H1 (cell line): ENCODE results near the gene C3orf20. TPM values are rescaled to one million over a fixed set of nuclear protein-coding genes. Genes with fewer than 3 reads are reported as not detected.

Experiments used
- CTCF ChIA-PET: fragments of 300-600 bp; sonication (Branson Sonifier 250); formaldehyde crosslinking; loops from one replicate; lab custom pipeline; 2021; ENCODE audit not compliant: partially characterized antibody; lab: Charles Lee
- POLR2A ChIA-PET: fragments of 300-600 bp; sonication (Branson Sonifier 250); formaldehyde crosslinking; loops from one replicate; lab custom pipeline; 2021; ENCODE audit warnings: inconsistent platforms; ENCODE audit not compliant: partially characterized antibody; lab: Charles Lee
- DNase-seq, 2 experiments: peaks; one replicate each; pipeline versions ENCODE4 v3.0.0 to v3.0.0-alpha.2; 2010 to 2022; ENCODE audit warnings: low spot score in 2 of 2, low read depth in 1 of 2, mixed read lengths in 1 of 2
- FAIRE-seq: peaks from 2 replicates; lab custom pipeline; 2011; peaks lifted over from hg19 to GRCh38; lab: Jason Lieb, UNC
- H2AFZ ChIP-seq: 2 replicates; pipeline ENCODE4 v1.8.1; 2012; ENCODE audit warnings: low read length, inconsistent platforms
- H2AK5ac ChIP-seq: 2 replicates; pipeline ENCODE4 v1.6.1; 2013; ENCODE audit warnings: low read depth, low read length
- H2BK120ac ChIP-seq: replicated peaks from 2 replicates; pipeline ENCODE3; 2013; ENCODE audit warnings: low read depth, low read length, inconsistent platforms
- H2BK12ac ChIP-seq: 2 replicates; pipeline ENCODE4 v1.6.1; 2013; ENCODE audit warnings: low read depth, low read length
- H2BK15ac ChIP-seq: 2 replicates; pipeline ENCODE4 v1.6.1; 2013; ENCODE audit warnings: low read length
- H2BK20ac ChIP-seq: 2 replicates; pipeline ENCODE4 v1.6.1; 2013; ENCODE audit warnings: low read length
- H2BK5ac ChIP-seq: 2 replicates; pipeline ENCODE4 v1.6.1; 2013; ENCODE audit warnings: low read depth, low read length
- H3K14ac ChIP-seq: 2 replicates; pipeline ENCODE4 v1.6.1; 2013; ENCODE audit warnings: inconsistent platforms; ENCODE audit not compliant: insufficient read length
- H3K18ac ChIP-seq: 2 replicates; pipeline ENCODE4 v1.6.1; 2013; ENCODE audit warnings: low read length; ENCODE audit errors: extremely low read depth
- H3K23ac ChIP-seq: 2 replicates; pipeline ENCODE4 v1.6.1; 2013; ENCODE audit warnings: inconsistent platforms; ENCODE audit not compliant: insufficient read length
- H3K23me2 ChIP-seq: 2 replicates; pipeline ENCODE4 v1.6.1; 2013; ENCODE audit warnings: low read depth, low read length
- H3K27ac ChIP-seq: 2 replicates; pipeline ENCODE4 v1.6.1; 2011; ENCODE audit warnings: low read depth, low read length, inconsistent platforms
- H3K27me3 ChIP-seq, 4 experiments: replicated peaks in 1 of 4; 1 replicate in 1 of 4; 2 replicates in 3 of 4; pipeline versions ENCODE4 v1.6.1 to v1.8.1; 2011 to 2013; ENCODE audit warnings: low read length in 3 of 4, mild to moderate bottlenecking in 3 of 4, inconsistent platforms in 2 of 4, mixed read lengths in 2 of 4, moderate library complexity in 1 of 4; ENCODE audit not compliant: control insufficient read depth in 3 of 4, insufficient read depth in 3 of 4; ENCODE audit errors: extremely low read depth in 1 of 4
- H3K36me3 ChIP-seq, 4 experiments: 2 replicates each; pipeline versions ENCODE4 v1.6.1 to v1.8.1; 2011 to 2013; ENCODE audit warnings: mild to moderate bottlenecking in 4 of 4, low read length in 3 of 4, moderate library complexity in 2 of 4, control low read depth in 1 of 4, inconsistent platforms in 1 of 4; ENCODE audit not compliant: insufficient read depth in 4 of 4, control insufficient read depth in 2 of 4
- H3K4ac ChIP-seq: replicated peaks from 2 replicates; pipeline ENCODE3; 2013; ENCODE audit warnings: low read length, low read depth, mixed read lengths, inconsistent platforms; ENCODE audit not compliant: insufficient read length
- H3K4me1 ChIP-seq, 4 experiments: replicated peaks in 1 of 4; 1 replicate in 1 of 4; 2 replicates in 3 of 4; pipeline versions ENCODE4 v1.6.1 to v1.8.1; 2011 to 2013; ENCODE audit warnings: low read length in 3 of 4, inconsistent platforms in 2 of 4, mixed read lengths in 1 of 4; ENCODE audit not compliant: insufficient read depth in 4 of 4, control insufficient read depth in 3 of 4
- H3K4me2 ChIP-seq, 2 experiments: 2 replicates each; pipeline versions ENCODE4 v1.6.1 to v1.8.1; 2011 to 2013; ENCODE audit warnings: low read depth in 2 of 2, low read length in 2 of 2, control low read depth in 1 of 2, inconsistent platforms in 1 of 2, mild to moderate bottlenecking in 1 of 2; ENCODE audit not compliant: insufficient read depth in 1 of 2
- H3K4me3 ChIP-seq, 4 experiments: fragments of 200-600, 300-600 bp in 1 of 4; sonication (generic), shearing (Covaris generic), sonication (Bioruptor Twin) in 1 of 4; 2 replicates each; pipeline versions ENCODE4 v1.5.1 to v1.8.1; 2011 to 2016; ENCODE audit warnings: low read length in 4 of 4, low read depth in 3 of 4, control low read depth in 2 of 4, inconsistent platforms in 2 of 4, mild to moderate bottlenecking in 2 of 4, mixed read lengths in 1 of 4, moderate library complexity in 1 of 4; ENCODE audit not compliant: insufficient read depth in 2 of 4; ENCODE audit errors: extremely low read depth in 1 of 4
- H3K56ac ChIP-seq: replicated peaks from 2 replicates; pipeline ENCODE3; 2013; ENCODE audit warnings: low read depth, mild to moderate bottlenecking, mixed read lengths, low read length, inconsistent platforms; ENCODE audit not compliant: insufficient read length
- H3K79me1 ChIP-seq: 2 replicates; pipeline ENCODE4 v1.6.1; 2013; ENCODE audit warnings: low read depth, low read length, control low read depth
- H3K79me2 ChIP-seq, 2 experiments: 2 replicates each; pipeline versions ENCODE4 v1.6.1 to v1.8.1; 2012 to 2013; ENCODE audit warnings: low read length in 2 of 2, mild to moderate bottlenecking in 2 of 2, inconsistent platforms in 1 of 2; ENCODE audit not compliant: insufficient read depth in 2 of 2, control insufficient read depth in 1 of 2
- H3K9ac ChIP-seq, 4 experiments: replicated peaks in 1 of 4; 1 replicate in 1 of 4; 2 replicates in 3 of 4; pipeline versions ENCODE4 v1.6.1 to v1.8.1; 2011 to 2013; ENCODE audit warnings: low read depth in 3 of 4, low read length in 3 of 4, control low read depth in 2 of 4, mild to moderate bottlenecking in 2 of 4, moderate library complexity in 2 of 4, inconsistent platforms in 1 of 4; ENCODE audit errors: extremely low read depth in 1 of 4
- H3K9me3 ChIP-seq, 2 experiments: 2 replicates each; pipeline versions ENCODE4 v1.6.1 to v1.8.1; 2012 to 2013; ENCODE audit warnings: mild to moderate bottlenecking in 2 of 2, moderate library complexity in 2 of 2, control low read depth in 1 of 2, inconsistent platforms in 1 of 2, low read depth in 1 of 2, low read length in 1 of 2, mixed read lengths in 1 of 2; ENCODE audit not compliant: insufficient read depth in 2 of 2
- H4K20me1 ChIP-seq, 2 experiments: replicated peaks in 1 of 2; 2 replicates each; pipeline versions ENCODE3 to v1.8.1; 2011 to 2013; ENCODE audit warnings: inconsistent platforms in 2 of 2, low read length in 2 of 2, mild to moderate bottlenecking in 1 of 2; ENCODE audit not compliant: insufficient read depth in 2 of 2, control insufficient read depth in 1 of 2
- H4K5ac ChIP-seq: 2 replicates; pipeline ENCODE4 v1.6.1; 2013; ENCODE audit warnings: low read length, low read depth, mixed read lengths, inconsistent platforms; ENCODE audit not compliant: insufficient read length
- H4K8ac ChIP-seq: 2 replicates; pipeline ENCODE4 v1.8.0; 2013; ENCODE audit warnings: mild to moderate bottlenecking, moderate library complexity, low read length, inconsistent platforms; ENCODE audit not compliant: insufficient read depth; ENCODE audit errors: extremely low read depth
- H4K91ac ChIP-seq: replicated peaks from 2 replicates; pipeline ENCODE3; 2013; ENCODE audit warnings: low read length, mixed read lengths, inconsistent platforms; ENCODE audit not compliant: insufficient read length
- BACH1 ChIP-seq: IDR thresholded peaks from 2 replicates; pipeline ENCODE4 v1.6.1; 2012; ENCODE audit warnings: low read length, improper control_type of control experiment
- CBX5 ChIP-seq: fragments of 300-800, 300-1000 bp; sonication (generic); IDR thresholded peaks from 2 replicates; pipeline ENCODE4 v1.7.1; 2016; ENCODE audit warnings: antibody characterized with exemption, low read length, low read depth
- EZH2 ChIP-seq: fragments of 200-600 bp; sonication (generic); IDR thresholded peaks from 2 replicates; pipeline ENCODE4 v1.7.1; 2012; ENCODE audit warnings: low read depth, mild to moderate bottlenecking, moderate library complexity, low read length, inconsistent platforms; ENCODE audit not compliant: severe bottlenecking
- GTF2F1 ChIP-seq: IDR thresholded peaks from 2 replicates; pipeline ENCODE4 v1.6.1; 2012; ENCODE audit warnings: low read depth, low read length, improper control_type of control experiment, borderline replicate concordance
- JUND ChIP-seq: IDR thresholded peaks from 2 replicates; pipeline ENCODE4 v1.6.1; 2011; ENCODE audit warnings: mild to moderate bottlenecking, improper control_type of control experiment, low read length
- KDM4A ChIP-seq: IDR thresholded peaks from one replicate; pipeline ENCODE4 v1.7.1; 2012; ENCODE audit warnings: low read depth, mild to moderate bottlenecking, moderate library complexity, low read length, inconsistent platforms; ENCODE audit not compliant: severe bottlenecking
- MAFK ChIP-seq: IDR thresholded peaks from 2 replicates; pipeline ENCODE4 v1.6.1; 2012; ENCODE audit warnings: low read depth, mild to moderate bottlenecking, improper control_type of control experiment, low read length
- RNF2 ChIP-seq: fragments of 200-900, 300-1000 bp; sonication (generic); IDR thresholded peaks from 2 replicates; pipeline ENCODE4 v1.7.1; 2016; ENCODE audit warnings: borderline replicate concordance, low read depth, mild to moderate bottlenecking, antibody characterized with exemption, low read length; ENCODE audit not compliant: poor library complexity, severe bottlenecking; ENCODE audit errors: missing control alignments
- SUZ12 ChIP-seq: fragments of 200-600 bp; sonication (generic); IDR thresholded peaks from 2 replicates; pipeline ENCODE4 v1.6.1; 2012; ENCODE audit warnings: mild to moderate bottlenecking, inconsistent platforms, low read length, moderate library complexity, mixed read lengths
- TBP ChIP-seq: IDR thresholded peaks from 2 replicates; pipeline ENCODE4 v1.6.1; 2011; ENCODE audit warnings: low read depth, low read length, improper control_type of control experiment
- WGBS, 2 experiments: shearing (Covaris generic) in 1 of 2; methylation state at CpG; one replicate each; pipeline versions ENCODE4 v1.1.6 to v1.1.7; 2013 to 2015; ENCODE audit warnings: low lambda C conversion rate in 2 of 2, mixed read lengths in 2 of 2, inconsistent platforms in 1 of 2, low coverage in 1 of 2, missing lambda C conversion rate in 1 of 2; ENCODE audit not compliant: insufficient replicate concordance in 2 of 2, insufficient coverage in 1 of 2, insufficient read length in 1 of 2; ENCODE audit errors: extremely low coverage in 1 of 2, missing lambda C conversion rate in 1 of 2; 5-methylcytosine and 5-hydroxymethylcytosine counted together
- polyA plus RNA-seq, 7 experiments: library from polyadenylated mRNA; depleted of rRNA in 3 of 7; stranded (reverse) in 5 of 7; unstranded in 2 of 7; fragments of >200 nt in 5 of 7; fragments of 200-250 nt in 2 of 7; gene quantifications; 1 replicate in 5 of 7; 2 replicates in 1 of 7; 4 replicates in 1 of 7; pipeline versions ENCODE4 v1.2.1 to v1.2.3, GENCODE V29; 2011 to 2013; ENCODE audit warnings: missing spikeins in 2 of 7, mixed read lengths in 2 of 7
- total RNA-seq: library from RNA; stranded (reverse); fragmentation: NEBNext Ultra II Directional; extraction: Animal tissue kit (Norgen Biotek cat#: 25700); gene quantifications from 2 replicates; pipeline ENCODE4 v1.2.1, GENCODE V29; 2021
- TF ChIP-seq, protein P1 (sequence below): IDR thresholded peaks from 2 replicates; pipeline ENCODE4 v1.6.1; 2012; ENCODE audit warnings: inconsistent platforms
- TF ChIP-seq, protein P2 (sequence below): IDR thresholded peaks from 2 replicates; pipeline ENCODE4 v1.6.1; 2011; ENCODE audit warnings: low read depth, mild to moderate bottlenecking, low read length; ENCODE audit not compliant: insufficient read depth

The C3orf20 gene
- total and polyA plus RNA-seq, 2 of the 8 experiments (the other 6 are each of a cell fraction or from before 2014, with no cell fraction given): not detected

DNA sequence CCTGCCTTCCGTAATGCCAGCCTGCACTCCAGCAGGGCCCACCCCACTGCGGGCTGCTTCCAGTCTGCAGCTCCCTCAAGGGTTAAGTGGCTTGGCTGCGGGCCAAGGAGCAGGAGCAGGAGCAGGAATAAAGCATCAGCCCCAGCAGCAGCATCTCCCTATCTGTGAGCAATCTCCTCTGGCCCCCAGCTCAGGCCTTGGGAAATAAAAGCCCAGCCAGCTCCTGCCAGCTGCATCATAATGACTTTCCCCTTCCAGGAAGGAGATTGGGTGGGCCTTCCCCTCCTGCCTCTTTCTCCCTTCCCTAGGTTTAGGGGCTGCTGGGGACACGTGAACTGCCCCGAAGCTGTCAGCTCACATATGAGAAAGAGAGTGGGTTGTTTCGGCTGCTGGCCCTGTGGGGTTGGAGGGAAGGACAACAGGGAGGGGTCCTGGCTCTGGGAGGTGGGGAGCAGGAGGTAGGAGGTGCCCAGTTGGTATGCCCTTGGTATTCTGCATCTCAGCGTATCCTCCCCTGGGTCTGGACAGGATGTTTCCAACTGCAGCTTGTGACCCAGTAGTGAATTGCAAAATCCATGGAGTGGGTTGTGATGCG, 109.2 kb downstream of the C3orf20 start:
- Histone ChIP-seq H3K4me3 (no peak overlapping the region), H3K79me2 (no peaks in the 10 kb centered on the region), H2BK120ac (no peak overlapping the region), H4K8ac (peak overlapping the region; percentile 43), H2BK12ac (no peak overlapping the region), H4K91ac (no peak overlapping the region), H2AK5ac (no peak overlapping the region), H3K36me3 (no peaks in the 10 kb centered on the region), H3K23ac (no peak overlapping the region), H3K23me2 (no peaks in the 10 kb centered on the region), H2BK5ac (no peak overlapping the region), H3K9ac (no peak overlapping the region), H3K9me3 (no peaks in the 10 kb centered on the region), H3K27ac (no peak overlapping the region), H2BK15ac (no peak overlapping the region), H3K4me1 (peaks cover 2 to 9% (median 6%) of the 10 kb centered on the region in 4 experiments; a peak in 4 of 7 replicates), H3K4me2 (peak overlapping the region in 1 of 2 experiments; percentile 21; a peak in 1 of 4 replicates), H2AFZ (no peak overlapping the region), H2BK20ac (no peak overlapping the region), H3K14ac (no peak overlapping the region), H3K18ac (peak overlapping the region; percentile 48; the same call in 1 of the 2 replicates), H4K5ac (peak overlapping the region; percentile 47), H4K20me1 (no peaks in the 10 kb centered on the region), H3K79me1 (no peaks in the 10 kb centered on the region), H3K4ac (no peak overlapping the region), H3K56ac (no peak overlapping the region), H3K27me3 (no peaks in the 10 kb centered on the region)
- ChIA-PET CTCF (interaction anchor here (0.8 to 9.0 kb wide), 15 partner anchors 10 to 238 kb away, joined by 3 to 129 read pairs (median 4); partner anchors contain the start of gene C3orf20), POLR2A (interaction anchor here (1.3 kb wide), 1 partner anchor 9 kb away, joined by 3 read pairs; no protein-coding TSS in a partner anchor)
- no peak for FAIRE-seq
- no peak for DNase-seq
- WGBS, 2 experiments: 54% methylated on average over 8 of the region's 8 CpGs; no CpG with 5 or more reads in 1 of the 2 experiments
- TF ChIP-seq BACH1 (no peak), GTF2F1 (no peak), EZH2 (no peak), MAFK (no peak), CBX5 (no peak), KDM4A (no peak), TBP (peak; percentile 19; the same call in 1 of the 2 replicates), RNF2 (no peak), JUND (no peak), SUZ12 (no peak)
- TF ChIP-seq, protein P1, sequence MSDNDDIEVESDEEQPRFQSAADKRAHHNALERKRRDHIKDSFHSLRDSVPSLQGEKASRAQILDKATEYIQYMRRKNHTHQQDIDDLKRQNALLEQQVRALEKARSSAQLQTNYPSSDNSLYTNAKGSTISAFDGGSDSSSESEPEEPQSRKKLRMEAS: no peak
- TF ChIP-seq, protein P2, sequence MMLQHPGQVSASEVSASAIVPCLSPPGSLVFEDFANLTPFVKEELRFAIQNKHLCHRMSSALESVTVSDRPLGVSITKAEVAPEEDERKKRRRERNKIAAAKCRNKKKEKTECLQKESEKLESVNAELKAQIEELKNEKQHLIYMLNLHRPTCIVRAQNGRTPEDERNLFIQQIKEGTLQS: no peak
